ENCODE results near the gene SLFN11. TPM values are rescaled to one million over a fixed set of nuclear protein-coding genes. Genes with fewer than 3 reads are reported as not detected.
A peak's percentile ranks its signal among the peaks of the same experiment; 100 is the strongest.

SLFN11 gene
- total RNA-seq, 3 donors from 2014 or later, result 26.9 to 57.1 (median 40.0) TPM

DNA sequence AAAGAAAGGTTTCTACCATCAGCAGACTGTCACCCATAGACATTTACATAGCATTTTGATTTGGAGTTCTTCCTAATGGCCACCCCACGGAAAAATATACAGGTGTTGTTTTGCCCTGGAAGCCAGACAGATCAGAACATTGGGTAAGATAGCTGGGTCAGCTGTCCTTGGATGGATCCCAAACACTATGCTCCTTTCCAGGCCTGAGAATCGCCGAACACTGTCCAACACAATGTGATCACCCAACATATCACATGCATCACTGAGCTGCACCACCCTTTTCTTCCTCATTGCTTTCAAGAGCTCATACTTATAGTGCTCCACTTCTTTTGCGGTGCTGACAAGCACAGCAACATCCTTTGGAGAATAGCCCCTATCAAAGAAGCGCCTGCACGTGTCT lies 21.1 kb downstream of the SLFN11 start:
- H3K9me3 ChIP-seq, result no peaks in the 10 kb centered on the region
- TF ChIP-seq POLR2AphosphoS5 (IDR thresholded peaks at IDR 0.05), result no peak
- no peak for TF ChIP-seq POLR2A (IDR thresholded peaks at IDR 0.05)
- TF ChIP-seq, protein P1, sequence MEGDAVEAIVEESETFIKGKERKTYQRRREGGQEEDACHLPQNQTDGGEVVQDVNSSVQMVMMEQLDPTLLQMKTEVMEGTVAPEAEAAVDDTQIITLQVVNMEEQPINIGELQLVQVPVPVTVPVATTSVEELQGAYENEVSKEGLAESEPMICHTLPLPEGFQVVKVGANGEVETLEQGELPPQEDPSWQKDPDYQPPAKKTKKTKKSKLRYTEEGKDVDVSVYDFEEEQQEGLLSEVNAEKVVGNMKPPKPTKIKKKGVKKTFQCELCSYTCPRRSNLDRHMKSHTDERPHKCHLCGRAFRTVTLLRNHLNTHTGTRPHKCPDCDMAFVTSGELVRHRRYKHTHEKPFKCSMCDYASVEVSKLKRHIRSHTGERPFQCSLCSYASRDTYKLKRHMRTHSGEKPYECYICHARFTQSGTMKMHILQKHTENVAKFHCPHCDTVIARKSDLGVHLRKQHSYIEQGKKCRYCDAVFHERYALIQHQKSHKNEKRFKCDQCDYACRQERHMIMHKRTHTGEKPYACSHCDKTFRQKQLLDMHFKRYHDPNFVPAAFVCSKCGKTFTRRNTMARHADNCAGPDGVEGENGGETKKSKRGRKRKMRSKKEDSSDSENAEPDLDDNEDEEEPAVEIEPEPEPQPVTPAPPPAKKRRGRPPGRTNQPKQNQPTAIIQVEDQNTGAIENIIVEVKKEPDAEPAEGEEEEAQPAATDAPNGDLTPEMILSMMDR (IDR thresholded peaks at IDR 0.05), result no peak
- intact Hi-C loops (cut with DNase I; ENCODE audit: low total_unique reads), result no loop called here
- no peak for DNase-seq (ENCODE audit: low spot score in 2 of 2)
- no peak overlapping the region for H3K27ac ChIP-seq
- no peaks in the 10 kb centered on the region for H3K4me1 ChIP-seq
- H3K27me3 ChIP-seq, result no peaks in the 10 kb centered on the region
- H3K36me3 ChIP-seq, result no peaks in the 10 kb centered on the region
- no peak overlapping the region for H3K4me3 ChIP-seq

DNA sequence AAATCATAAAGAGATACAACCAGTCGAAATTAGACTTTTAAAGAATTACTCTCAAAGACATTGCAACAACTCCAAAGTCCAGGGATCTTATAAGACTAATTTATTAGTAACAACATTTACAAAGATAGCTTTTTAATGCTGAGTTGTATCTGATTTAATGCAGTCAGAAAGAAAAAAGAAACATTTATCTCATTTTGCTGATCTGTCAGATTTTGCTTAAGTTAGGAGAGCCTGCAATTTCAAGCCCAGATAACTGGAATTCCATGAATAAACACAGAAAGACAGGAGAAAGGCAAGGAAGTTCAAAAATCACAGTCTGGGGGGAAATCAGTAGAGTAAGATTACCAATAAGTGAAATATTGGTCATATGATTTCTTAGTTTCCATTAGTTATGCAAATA lies 22.9 kb downstream of the SLFN11 start:
- Histone ChIP-seq H3K9me3 (no peaks in the 10 kb centered on the region), H3K4me1 (peaks cover 0 to 5% of the 10 kb centered on the region in 2 donors), H3K4me3 (no peak overlapping the region), H3K27me3 (no peaks in the 10 kb centered on the region), H3K27ac (no peak overlapping the region), H3K36me3 (no peaks in the 10 kb centered on the region)
- TF ChIP-seq, protein P1 (IDR thresholded peaks at IDR 0.05), result no peak
- TF ChIP-seq POLR2A (IDR thresholded peaks at IDR 0.05) (no peak), POLR2AphosphoS5 (IDR thresholded peaks at IDR 0.05) (no peak)
- intact Hi-C loops (cut with DNase I; ENCODE audit: low total_unique reads), result no loop called here
- DNase-seq (ENCODE audit: low spot score in 2 of 2), result no peak

DNA sequence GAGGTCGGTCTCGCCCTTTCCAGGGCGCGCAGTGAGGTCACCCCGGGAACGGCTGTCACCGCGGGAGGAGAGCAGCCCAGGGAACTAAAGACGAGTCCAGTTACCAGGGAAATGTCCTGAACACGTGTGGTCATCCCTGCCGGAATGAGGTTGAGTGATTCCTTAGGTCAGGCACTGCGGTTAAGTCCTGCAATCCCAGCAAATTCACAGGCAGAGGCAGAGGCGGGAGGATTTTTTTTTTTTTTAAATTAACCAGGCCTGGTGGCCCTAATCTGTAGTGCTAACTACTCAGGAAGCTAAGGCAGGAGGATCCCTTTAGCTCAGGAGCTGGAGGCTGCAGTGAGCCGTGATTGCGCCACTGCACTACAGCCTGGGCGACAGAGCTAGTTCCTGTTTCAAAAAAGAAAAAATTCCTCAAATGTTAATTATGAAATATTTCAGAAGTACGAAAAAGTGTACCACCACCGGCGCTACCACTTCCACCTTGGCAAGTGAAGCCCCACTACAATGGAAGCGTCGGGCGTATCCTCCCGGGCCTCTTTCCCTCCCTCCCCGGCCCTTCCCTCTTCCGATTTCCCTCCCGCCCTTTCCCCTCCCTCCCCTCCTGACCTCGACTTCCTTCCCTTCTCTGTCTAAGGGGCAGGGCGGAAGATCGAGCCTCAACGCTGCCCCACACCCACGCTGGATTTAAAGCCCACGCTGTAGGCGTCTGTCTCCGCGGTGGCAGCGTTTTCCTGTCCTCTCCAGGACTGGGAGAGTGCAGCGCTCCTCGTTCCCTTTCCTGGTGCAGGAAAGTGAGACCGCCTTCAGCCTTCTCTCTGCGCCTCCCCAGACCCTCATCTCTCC lies 27.3 kb downstream of the SLFN11 start:
- no peaks in the 10 kb centered on the region for H3K27me3 ChIP-seq
- H3K36me3 ChIP-seq, result no peaks in the 10 kb centered on the region
- no peaks in the 10 kb centered on the region for H3K9me3 ChIP-seq
- H3K27ac ChIP-seq, result peak overlapping the region; percentile 59 to 84
- peaks cover 0 to 8% of the 10 kb centered on the region in 2 donors for H3K4me1 ChIP-seq
- H3K4me3 ChIP-seq, result peak overlapping the region; percentile 43 to 59 (median 48)
- peak in 1 of 2 donors; percentile 33 for DNase-seq (ENCODE audit: low spot score in 2 of 2)
- no peak for TF ChIP-seq POLR2A (IDR thresholded peaks at IDR 0.05)
- TF ChIP-seq POLR2AphosphoS5 (IDR thresholded peaks at IDR 0.05), result peak in 1 of 3 donors; percentile 46
- intact Hi-C loops (cut with DNase I; ENCODE audit: low total_unique reads), result no loop called here

DNA sequence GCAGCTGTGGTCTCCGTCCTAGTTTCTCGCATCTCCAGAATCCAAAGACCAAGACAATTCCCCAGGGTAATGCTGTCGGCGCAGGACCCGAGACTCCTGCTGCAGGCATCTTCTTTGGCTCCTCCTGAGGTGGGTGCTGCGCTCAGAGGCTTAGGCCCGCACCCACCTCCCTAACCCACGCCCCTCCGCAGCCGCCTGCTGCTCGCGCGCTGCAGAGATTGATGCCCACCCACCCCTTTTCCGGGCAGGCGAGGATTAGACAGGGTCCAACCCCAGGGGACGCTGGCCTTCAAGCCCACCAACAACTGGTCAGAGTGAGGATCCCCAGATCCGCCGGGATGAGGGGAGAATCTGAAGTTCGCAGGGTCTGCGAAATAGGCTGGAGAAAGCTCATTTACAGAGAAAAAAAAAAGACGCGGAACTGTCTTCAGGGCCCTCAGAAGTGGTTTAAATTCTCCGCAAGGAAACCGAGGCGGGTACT lies 27.9 kb downstream of the SLFN11 start:
- H3K27me3 ChIP-seq, result no peaks in the 10 kb centered on the region
- no peak for DNase-seq (ENCODE audit: low spot score in 2 of 2)
- H3K9me3 ChIP-seq, result no peaks in the 10 kb centered on the region
- H3K4me1 ChIP-seq, result peaks cover 0 to 8% of the 10 kb centered on the region in 2 donors
- no peaks in the 10 kb centered on the region for H3K36me3 ChIP-seq
- H3K27ac ChIP-seq, result peak overlapping the region; percentile 59 to 84
- H3K4me3 ChIP-seq, result peak overlapping the region; percentile 43 to 59 (median 48)
- TF ChIP-seq, protein P1 (IDR thresholded peaks at IDR 0.05), result no peak
- TF ChIP-seq POLR2A (IDR thresholded peaks at IDR 0.05), result no peak
- no peak for TF ChIP-seq POLR2AphosphoS5 (IDR thresholded peaks at IDR 0.05)
- intact Hi-C loops (cut with DNase I; ENCODE audit: low total_unique reads), result no loop called here

DNA sequence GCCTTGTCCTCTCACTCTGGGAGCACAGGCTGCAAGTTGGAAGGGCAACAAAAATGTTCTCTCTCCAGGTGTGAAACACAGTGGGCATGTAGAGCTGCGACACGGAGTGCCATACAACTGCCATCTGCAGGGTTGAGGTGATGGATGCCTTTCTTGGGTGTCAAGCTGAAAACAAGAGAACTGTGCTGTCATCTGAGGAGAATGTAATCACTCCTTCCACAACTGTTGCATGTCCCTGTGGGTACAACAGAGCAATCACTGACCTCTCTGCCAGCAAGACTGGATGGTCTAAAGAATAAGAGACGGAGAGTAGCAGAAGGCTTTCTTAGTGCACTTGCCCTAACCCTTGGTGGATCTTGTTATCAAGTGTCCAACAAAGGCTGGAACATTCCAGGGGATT lies 29.2 kb downstream of the SLFN11 start:
- H3K27me3 ChIP-seq, result no peaks in the 10 kb centered on the region
- TF ChIP-seq POLR2AphosphoS5 (IDR thresholded peaks at IDR 0.05) (no peak), POLR2A (IDR thresholded peaks at IDR 0.05) (no peak)
- TF ChIP-seq, protein P1 (IDR thresholded peaks at IDR 0.05), result no peak

More for the DNA sequence above, 29.2 kb downstream of the SLFN11 start:
- Histone ChIP-seq H3K36me3 (no peaks in the 10 kb centered on the region), H3K4me3 (no peak overlapping the region), H3K4me1 (peaks cover 0 to 8% of the 10 kb centered on the region in 2 donors), H3K27ac (no peak overlapping the region), H3K9me3 (no peaks in the 10 kb centered on the region)
- no peak for DNase-seq (ENCODE audit: low spot score in 2 of 2)
- intact Hi-C loops (cut with DNase I; ENCODE audit: low total_unique reads), result no loop called here
